PFSK-1 (cell line): ENCODE data around the gene KIAA0753.

Experiments used
- FOXP2 ChIP-seq: optimal IDR thresholded peaks from 2 replicates; pipeline ENCODE3; 2011; ENCODE audit warnings: borderline replicate concordance, control low read depth, inconsistent platforms; ENCODE audit not compliant: insufficient read depth; ENCODE audit errors: extremely low read length, extremely low read depth
- POLR2AphosphoS5 ChIP-seq: IDR thresholded peaks from 2 replicates; pipeline ENCODE4 v1.6.1; 2012; ENCODE audit warnings: low read depth, mild to moderate bottlenecking, control low read depth, low read length, moderate library complexity
- TAF1 ChIP-seq: IDR thresholded peaks from 2 replicates; pipeline ENCODE4 v1.6.1; 2012; ENCODE audit warnings: low read length, control low read depth, borderline replicate concordance; ENCODE audit not compliant: insufficient read depth

DNA sequence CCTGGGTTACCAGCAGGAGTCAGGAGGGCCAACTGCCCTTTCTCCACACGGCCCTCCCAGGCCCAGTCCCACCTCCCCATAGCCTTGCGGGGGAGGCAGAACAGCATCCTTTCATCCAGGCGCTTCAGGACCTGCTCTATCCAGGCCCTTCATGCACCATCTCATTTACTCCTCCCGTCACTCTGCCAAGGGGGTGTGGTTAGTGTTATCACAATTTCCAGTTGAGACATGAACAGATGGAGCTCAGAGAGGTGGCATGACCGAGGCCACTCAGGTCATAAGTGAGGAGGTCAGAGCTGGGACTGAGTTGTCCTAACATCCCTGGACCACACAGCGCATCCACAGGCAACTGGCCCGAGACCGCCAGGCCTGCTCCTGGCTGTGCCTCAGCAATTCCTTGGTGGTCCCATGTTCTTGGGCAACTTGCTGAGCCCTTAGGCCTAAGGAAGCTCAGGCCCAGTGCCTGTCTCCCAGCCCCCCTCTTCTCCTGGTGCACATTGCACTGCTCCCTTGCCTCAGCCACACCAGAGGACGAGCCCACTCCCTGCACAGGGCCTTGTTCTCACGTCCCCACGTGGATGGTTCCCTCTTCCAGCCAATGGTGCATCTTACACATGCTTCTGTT lies 34.8 kb upstream of the KIAA0753 start:
- TF ChIP-seq POLR2AphosphoS5 = no peak
- TF ChIP-seq FOXP2 = no peak
- TF ChIP-seq TAF1 = no peak
